T-cell (primary cell): Measurements from ENCODE around the gene LDLRAD4. TPM values are rescaled to one million over a fixed set of nuclear protein-coding genes. Genes with fewer than 3 reads are reported as not detected.

Experiments
- ATAC-seq, 4 experiments: fragments of 200-7000 bp in 3 of 4; fragments of 150-1000 bp in 1 of 4; cut with Tn5 transposase; replicated peaks in 1 of 4; 1 replicate in 3 of 4; 2 replicates in 1 of 4; pipeline ENCODE4 v1.10.0; 2021; ENCODE audit warnings: moderate library complexity in 3 of 4, mild to moderate bottlenecking in 2 of 4, moderate number of reproducible peaks in 1 of 4
- CTCF ChIA-PET, 2 donors: fragments of 300-600 bp; sonication (Branson Sonifier 250); formaldehyde crosslinking; loops; one replicate each; lab custom pipeline; 2022; ENCODE audit warnings: antibody characterized with exemption in 2 of 2; lab: Charles Lee
- POLR2A ChIA-PET, 2 donors: fragments of 300-600 bp; sonication (Branson Sonifier 250); formaldehyde crosslinking; loops; one replicate each; lab custom pipeline; 2022; ENCODE audit warnings: antibody characterized with exemption in 2 of 2; lab: Charles Lee
- DNase-seq, 35 experiments: peaks; one replicate each; pipeline versions ENCODE4 v3.0.0 to v3.0.0-alpha.2; 2013 to 2023
- H3K27ac ChIP-seq: one replicate; pipeline ENCODE4 v1.5.1; 2013; ENCODE audit warnings: low read length
- H3K27me3 ChIP-seq, 2 experiments: replicated peaks in 1 of 2; 1 replicate in 1 of 2; 2 replicates in 1 of 2; pipeline versions ENCODE4 v1.6.1 to v1.7.0; 2013; ENCODE audit warnings: low read length in 1 of 2, mixed read lengths in 1 of 2; ENCODE audit not compliant: control insufficient read depth in 2 of 2, insufficient read depth in 2 of 2; ENCODE audit errors: extremely low read depth in 1 of 2
- H3K36me3 ChIP-seq, 2 donors: 1 replicate in 1 of 2; 2 replicates in 1 of 2; pipeline versions ENCODE4 v1.6.1 to v1.7.0; 2013; ENCODE audit warnings: low read length in 1 of 2; ENCODE audit not compliant: control insufficient read depth in 2 of 2, insufficient read depth in 1 of 2; ENCODE audit errors: extremely low read depth in 1 of 2
- H3K4me1 ChIP-seq, 2 experiments: 1 replicate in 1 of 2; 2 replicates in 1 of 2; pipeline versions ENCODE4 v1.6.1 to v1.7.0; 2013; ENCODE audit warnings: low read length in 2 of 2, mixed read lengths in 1 of 2; ENCODE audit not compliant: insufficient read depth in 2 of 2, control insufficient read depth in 1 of 2; ENCODE audit errors: extremely low read depth in 1 of 2
- H3K4me3 ChIP-seq, 2 donors: 1 replicate in 1 of 2; 2 replicates in 1 of 2; pipeline versions ENCODE4 v1.5.1 to v1.7.0; 2013; ENCODE audit warnings: mild to moderate bottlenecking in 2 of 2, low read length in 1 of 2, moderate library complexity in 1 of 2; ENCODE audit not compliant: control insufficient read depth in 1 of 2; ENCODE audit errors: extremely low read depth in 1 of 2
- H3K9me3 ChIP-seq: 2 replicates; pipeline ENCODE4 v1.7.0; 2013
- H3K27ac Mint-ChIP-seq, 2 donors: one replicate each; pipeline ENCODE4 v1.8.0; 2020 to 2021; ENCODE audit warnings: mild to moderate bottlenecking in 2 of 2, mixed read lengths in 2 of 2
- H3K27me3 Mint-ChIP-seq, 2 donors: one replicate each; pipeline ENCODE4 v1.8.0; 2021 to 2022; ENCODE audit warnings: mixed read lengths in 2 of 2
- H3K36me3 Mint-ChIP-seq: one replicate; pipeline ENCODE4 v1.8.0; 2021; ENCODE audit warnings: mixed read lengths
- H3K4me1 Mint-ChIP-seq, 3 donors: one replicate each; pipeline ENCODE4 v1.8.0; 2020 to 2022; ENCODE audit warnings: mixed read lengths in 3 of 3, mild to moderate bottlenecking in 1 of 3
- H3K4me3 Mint-ChIP-seq, 3 donors: one replicate each; pipeline ENCODE4 v1.8.0; 2020 to 2022; ENCODE audit warnings: mild to moderate bottlenecking in 3 of 3, mixed read lengths in 3 of 3, moderate library complexity in 3 of 3
- H3K9me3 Mint-ChIP-seq, 3 donors: one replicate each; pipeline ENCODE4 v1.8.0; 2020 to 2022; ENCODE audit warnings: mixed read lengths in 3 of 3
- WGBS: methylation state at CpG from one replicate; pipeline ENCODE4 v1.1.5; 2013; ENCODE audit warnings: missing lambda C conversion rate; ENCODE audit not compliant: insufficient coverage; 5-methylcytosine and 5-hydroxymethylcytosine counted together
- total RNA-seq, 35 experiments: library from RNA in 6 of 35; stranded (reverse) in 6 of 35; fragments of 120-200 nt in 1 of 35; gene quantifications; one replicate each; pipeline versions ENCODE4 v1.2.1 to v1.2.4 and lab custom pipeline; 2013 to 2026

Gene LDLRAD4
- total RNA-seq, 5 donors from 2014 or later (not counting 1 experiment from before 2014, with no cell fraction given) = 57.6 to 80.8 (median 72.4) TPM

- WGBS = no CpG with 5 or more reads among the region's 4 CpGs
- Mint-ChIP-seq H3K4me3 (no peak overlapping the region), H3K36me3 (no peaks in the 10 kb centered on the region), H3K27me3 (peaks cover 4 to 8% of the 10 kb centered on the region in 2 donors), H3K9me3 (no peaks in the 10 kb centered on the region), H3K4me1 (peaks cover 0 to 10% (median 8%) of the 10 kb centered on the region in 3 donors), H3K27ac (no peak overlapping the region)
- POLR2A ChIA-PET = no interaction called here
- CTCF ChIA-PET = no interaction called here
- Histone ChIP-seq H3K36me3 (no peaks in the 10 kb centered on the region), H3K27me3 (peaks cover 0 to 11% of the 10 kb centered on the region in 2 experiments), H3K4me1 (peaks cover 0 to 5% of the 10 kb centered on the region in 2 experiments), H3K4me3 (no peak overlapping the region), H3K9me3 (no peaks in the 10 kb centered on the region), H3K27ac (no peak overlapping the region)
- ATAC-seq (no peak), DNase-seq (no peak)
These were observed 39.6 kb upstream of the LDLRAD4 start for GRCh38 chr18:13178976-13179375.

GRCh38 chr18:13179566-13180113 is 38.9 kb upstream of the LDLRAD4 start:
- Histone ChIP-seq H3K9me3 (no peaks in the 10 kb centered on the region), H3K4me1 (peaks cover 0 to 5% of the 10 kb centered on the region in 2 experiments), H3K4me3 (no peak overlapping the region), H3K27me3 (peaks cover 0 to 13% of the 10 kb centered on the region in 2 experiments), H3K36me3 (no peaks in the 10 kb centered on the region), H3K27ac (no peak overlapping the region)
- DNase-seq (no peak), ATAC-seq (no peak)
- no peak overlapping the region for H3K4me3 Mint-ChIP-seq
- no peak overlapping the region for H3K27ac Mint-ChIP-seq
- H3K9me3 Mint-ChIP-seq = no peaks in the 10 kb centered on the region
- peaks cover 4 to 8% of the 10 kb centered on the region in 2 donors for H3K27me3 Mint-ChIP-seq
- ChIA-PET POLR2A (interaction anchor here in 1 of 2 donors (0.6 kb wide), 1 partner anchor 454 kb away, joined by 3 read pairs; no protein-coding TSS in a partner anchor), CTCF (interaction anchor here in 1 of 2 donors (0.6 kb wide), 1 partner anchor 10 kb away, joined by 4 read pairs; no protein-coding TSS in a partner anchor)
- WGBS = 71% methylated on average over 6 of the region's 9 CpGs
- no peaks in the 10 kb centered on the region for H3K36me3 Mint-ChIP-seq
- peaks cover 0 to 10% (median 8%) of the 10 kb centered on the region in 3 donors for H3K4me1 Mint-ChIP-seq

- Histone ChIP-seq H3K27me3 (peaks cover 0 to 13% of the 10 kb centered on the region in 2 experiments), H3K9me3 (no peaks in the 10 kb centered on the region), H3K4me1 (peaks cover 0 to 5% of the 10 kb centered on the region in 2 experiments), H3K4me3 (no peak overlapping the region), H3K27ac (no peak overlapping the region), H3K36me3 (no peaks in the 10 kb centered on the region)
- Mint-ChIP-seq H3K9me3 (no peaks in the 10 kb centered on the region), H3K4me1 (peaks cover 0 to 10% (median 8%) of the 10 kb centered on the region in 3 donors), H3K4me3 (no peak overlapping the region), H3K36me3 (no peaks in the 10 kb centered on the region), H3K27ac (no peak overlapping the region), H3K27me3 (peaks cover 4 to 8% of the 10 kb centered on the region in 2 donors)
- DNase-seq (no peak), ATAC-seq (no peak)
- CTCF ChIA-PET = interaction anchor here (0.6 to 1.0 kb wide), 3 partner anchors 35 to 391 kb away, joined by 3 read pairs; no protein-coding TSS in a partner anchor
- POLR2A ChIA-PET = no interaction called here
- WGBS = 86% methylated on average over 1 of the region's 6 CpGs
These were observed 37.8 kb upstream of the LDLRAD4 start for GRCh38 chr18:13180614-13181375.

GRCh38 chr18:13181765-13182164 is 36.8 kb upstream of the LDLRAD4 start:
- peaks cover 0 to 13% of the 10 kb centered on the region in 2 experiments for H3K27me3 ChIP-seq
- whole genome bisulfite sequencing = 88% methylated on average over 10 of the region's 14 CpGs
- ATAC-seq (no peak), DNase-seq (no peak)
- ChIA-PET CTCF (interaction anchor here in 1 of 2 donors (0.6 kb wide), 1 partner anchor 390 kb away, joined by 3 read pairs; no protein-coding TSS in a partner anchor), POLR2A (interaction anchor here in 1 of 2 donors (0.6 kb wide), 1 partner anchor 9 kb away, joined by 3 read pairs; no protein-coding TSS in a partner anchor)
- H3K36me3 Mint-ChIP-seq = no peaks in the 10 kb centered on the region
- no peaks in the 10 kb centered on the region for H3K9me3 Mint-ChIP-seq
- H3K4me3 ChIP-seq = no peak overlapping the region
- H3K27ac Mint-ChIP-seq = no peak overlapping the region
- H3K27me3 Mint-ChIP-seq = peaks cover 4 to 8% of the 10 kb centered on the region in 2 donors
- peaks cover 0 to 2% of the 10 kb centered on the region in 2 experiments for H3K4me1 ChIP-seq
- no peaks in the 10 kb centered on the region for H3K9me3 ChIP-seq
- H3K27ac ChIP-seq = no peak overlapping the region
- H3K4me1 Mint-ChIP-seq = peaks cover 0 to 6% (median 3%) of the 10 kb centered on the region in 3 donors
- no peaks in the 10 kb centered on the region for H3K36me3 ChIP-seq
- no peak overlapping the region for H3K4me3 Mint-ChIP-seq

- Histone ChIP-seq H3K27me3 (peaks cover 0 to 13% of the 10 kb centered on the region in 2 experiments), H3K27ac (no peak overlapping the region), H3K9me3 (no peaks in the 10 kb centered on the region), H3K36me3 (no peaks in the 10 kb centered on the region), H3K4me3 (no peak overlapping the region), H3K4me1 (no peaks in the 10 kb centered on the region)
- DNase-seq = no peak
- CTCF ChIA-PET = no interaction called here
- POLR2A ChIA-PET = no interaction called here
- H3K9me3 Mint-ChIP-seq = no peaks in the 10 kb centered on the region
- 88% methylated on average over 1 of the region's 5 CpGs for WGBS
- no peaks in the 10 kb centered on the region for H3K4me1 Mint-ChIP-seq
- peaks cover 4 to 8% of the 10 kb centered on the region in 2 donors for H3K27me3 Mint-ChIP-seq
- H3K36me3 Mint-ChIP-seq = no peaks in the 10 kb centered on the region
- no peak overlapping the region for H3K27ac Mint-ChIP-seq
- no peak overlapping the region for H3K4me3 Mint-ChIP-seq
- ATAC-seq = no peak
These were observed 35.2 kb upstream of the LDLRAD4 start for GRCh38 chr18:13183359-13183758.

- H3K27me3 ChIP-seq = peaks cover 0 to 13% of the 10 kb centered on the region in 2 experiments
- ATAC-seq (no peak), DNase-seq (no peak)
- no peaks in the 10 kb centered on the region for H3K9me3 Mint-ChIP-seq
- ChIA-PET POLR2A (no interaction called here), CTCF (no interaction called here)
- H3K4me3 Mint-ChIP-seq = no peak overlapping the region
- H3K36me3 ChIP-seq = no peaks in the 10 kb centered on the region
- no peak overlapping the region for H3K27ac Mint-ChIP-seq
- no peak overlapping the region for H3K4me3 ChIP-seq
- H3K27ac ChIP-seq = no peak overlapping the region
- WGBS = 88% methylated on average over 5 of the region's 8 CpGs
- H3K27me3 Mint-ChIP-seq = peaks cover 4 to 8% of the 10 kb centered on the region in 2 donors
- no peaks in the 10 kb centered on the region for H3K4me1 ChIP-seq
- H3K9me3 ChIP-seq = no peaks in the 10 kb centered on the region
- H3K4me1 Mint-ChIP-seq = no peaks in the 10 kb centered on the region
- H3K36me3 Mint-ChIP-seq = no peaks in the 10 kb centered on the region
These were observed 34.8 kb upstream of the LDLRAD4 start for GRCh38 chr18:13183790-13184189.
